Chondrocyte (in vitro differentiated cells): Measurements from ENCODE around the gene MGAT2. TPM values are rescaled to one million over a fixed set of nuclear protein-coding genes. Genes with fewer than 3 reads are reported as not detected.
"Not testable (repeated sequence)": the region's sequence is repeated elsewhere in the genome, so short reads cannot be mapped to it uniquely, and the experiment has no call there.

ENCODE experiments used
- DNase-seq: peaks from one replicate; pipeline ENCODE4 v3.0.0; 2021; ENCODE audit warnings: mixed read lengths, low spot score
- H3K27ac Mint-ChIP-seq: one replicate; pipeline ENCODE4 v1.8.0; 2021; ENCODE audit warnings: mild to moderate bottlenecking, moderate library complexity, mixed read lengths; ENCODE audit not compliant: unreplicated experiment
- H3K27me3 Mint-ChIP-seq: 2 replicates; pipeline ENCODE4 v1.8.0; 2021; ENCODE audit warnings: low read depth, mixed read lengths
- H3K36me3 Mint-ChIP-seq: 2 replicates; pipeline ENCODE4 v1.8.0; 2021; ENCODE audit warnings: low read depth, mixed read lengths
- H3K4me1 Mint-ChIP-seq: 2 replicates; pipeline ENCODE4 v1.8.0; 2021; ENCODE audit warnings: low read depth, mild to moderate bottlenecking, mixed read lengths
- H3K4me3 Mint-ChIP-seq: one replicate; pipeline ENCODE4 v1.8.0; 2021; ENCODE audit warnings: mild to moderate bottlenecking, moderate library complexity, mixed read lengths; ENCODE audit not compliant: unreplicated experiment
- H3K9me3 Mint-ChIP-seq: 2 replicates; pipeline ENCODE4 v1.8.0; 2021; ENCODE audit warnings: low read depth, mixed read lengths
- CTCF ChIP-seq: fragments of 200-600 bp; sonication (generic); IDR thresholded peaks from 2 replicates; pipeline ENCODE4 v1.5.0; 2021; ENCODE audit warnings: antibody characterized with exemption, mild to moderate bottlenecking, moderate library complexity
- total RNA-seq: library from RNA; stranded (reverse); gene quantifications from 3 replicates; pipeline ENCODE4 v1.2.1, GENCODE V29; 2021

Gene MGAT2
- total RNA-seq, 1 donor from 2014 or later = 53.5 TPM

GRCh38 chr14:49614196-49614595 is 6.4 kb upstream of the MGAT2 start:
- no peaks in the 10 kb centered on the region for H3K27me3 Mint-ChIP-seq

GRCh38 chr14:49615776-49616175 is 4.8 kb upstream of the MGAT2 start:
- Mint-ChIP-seq H3K27me3 (no peaks in the 10 kb centered on the region), H3K4me3 (no peak overlapping the region), H3K9me3 (no peaks in the 10 kb centered on the region), H3K36me3 (peaks cover 14% of the 10 kb centered on the region), H3K27ac (no peak overlapping the region), H3K4me1 (peaks cover 33% of the 10 kb centered on the region)
- no peak for TF ChIP-seq CTCF
- no peak for DNase-seq

More at GRCh38 chr14:49614196-49614595, 6.4 kb upstream of the MGAT2 start:
- peaks cover 27% of the 10 kb centered on the region for H3K4me1 Mint-ChIP-seq
- no peak for DNase-seq
- H3K27ac Mint-ChIP-seq = no peak overlapping the region
- no peaks in the 10 kb centered on the region for H3K9me3 Mint-ChIP-seq
- TF ChIP-seq CTCF = no peak
- peaks cover 14% of the 10 kb centered on the region for H3K36me3 Mint-ChIP-seq
- H3K4me3 Mint-ChIP-seq = no peak overlapping the region

GRCh38 chr14:49617852-49618519 is 2.6 kb upstream of the MGAT2 start:
- no peak for TF ChIP-seq CTCF

GRCh38 chr14:49619273-49619672 is 1.3 kb upstream of the MGAT2 start:
- Mint-ChIP-seq H3K4me1 (peaks cover 53% of the 10 kb centered on the region), H3K36me3 (peaks cover 14% of the 10 kb centered on the region), H3K4me3 (peak overlapping the region; percentile 97), H3K27ac (peak overlapping the region; percentile 95)
- DNase-seq, H3K9me3 Mint-ChIP-seq, H3K27me3 Mint-ChIP-seq: not testable (repeated sequence)

More at GRCh38 chr14:49617852-49618519, 2.6 kb upstream of the MGAT2 start:
- H3K9me3 Mint-ChIP-seq = no peaks in the 10 kb centered on the region
- H3K27ac Mint-ChIP-seq = peak overlapping the region; percentile 12
- DNase-seq = no peak
- H3K4me1 Mint-ChIP-seq = peaks cover 40% of the 10 kb centered on the region
- H3K27me3 Mint-ChIP-seq = no peaks in the 10 kb centered on the region
- peaks cover 14% of the 10 kb centered on the region for H3K36me3 Mint-ChIP-seq
- no peak overlapping the region for H3K4me3 Mint-ChIP-seq

GRCh38 chr14:49619730-49620129 is 869 bp upstream of the MGAT2 start:
- TF ChIP-seq CTCF = no peak
- DNase-seq = no peak
- peak overlapping the region; percentile 97 for H3K4me3 Mint-ChIP-seq
- peaks cover 55% of the 10 kb centered on the region for H3K4me1 Mint-ChIP-seq
- peak overlapping the region; percentile 95 for H3K27ac Mint-ChIP-seq
- H3K27me3 Mint-ChIP-seq = no peaks in the 10 kb centered on the region
- H3K9me3 Mint-ChIP-seq = no peaks in the 10 kb centered on the region
- peaks cover 14% of the 10 kb centered on the region for H3K36me3 Mint-ChIP-seq
